B cell (primary cell): ENCODE measurements around the gene PPP1R18. TPM values are rescaled to one million over a fixed set of nuclear protein-coding genes. Genes with fewer than 3 reads are reported as not detected.

Experiments used
- ATAC-seq: fragments of 200-7000 bp; cut with Tn5 transposase; one replicate; pipeline ENCODE4 v1.10.0; 2021; ENCODE audit warnings: low read depth, mild to moderate bottlenecking, moderate number of reproducible peaks, moderate library complexity
- CTCF ChIA-PET: fragments of 350-600 bp; sonication (Branson Sonifier 250); formaldehyde crosslinking; loops from one replicate; lab custom pipeline; 2021; ENCODE audit warnings: antibody characterized with exemption, inconsistent platforms; lab: Charles Lee
- POLR2A ChIA-PET: fragments of 350-600 bp; sonication (Branson Sonifier 250); formaldehyde crosslinking; loops from one replicate; lab custom pipeline; 2021; ENCODE audit warnings: antibody characterized with exemption; lab: Charles Lee
- DNase-seq: peaks from one replicate; pipeline ENCODE4 v3.0.0; 2013
- H2AFZ ChIP-seq: 2 replicates; pipeline ENCODE4 v1.6.1; 2012; ENCODE audit warnings: mild to moderate bottlenecking, low read depth, low read length; ENCODE audit not compliant: insufficient read depth, poor library complexity, severe bottlenecking
- H3K27ac ChIP-seq, 2 donors: 1 replicate in 1 of 2; 2 replicates in 1 of 2; pipeline ENCODE4 v1.5.1; 2012 to 2013; ENCODE audit warnings: low read length in 2 of 2, mild to moderate bottlenecking in 2 of 2, moderate library complexity in 1 of 2
- H3K27me3 ChIP-seq, 4 experiments: fragments of 200-600 bp in 1 of 4; sonication (generic) in 1 of 4; replicated peaks in 1 of 4; 1 replicate in 2 of 4; 2 replicates in 2 of 4; pipeline versions ENCODE4 v1.6.1 to v1.7.0; 2013 to 2016; ENCODE audit warnings: low read length in 3 of 4, mild to moderate bottlenecking in 2 of 4, mixed read lengths in 1 of 4, moderate library complexity in 1 of 4; ENCODE audit not compliant: insufficient read depth in 4 of 4, control insufficient read depth in 3 of 4; ENCODE audit errors: control extremely low read depth in 1 of 4
- H3K36me3 ChIP-seq, 2 experiments: replicated peaks in 1 of 2; 1 replicate in 1 of 2; 2 replicates in 1 of 2; pipeline versions ENCODE4 v1.6.1 to v1.7.1; 2013; ENCODE audit warnings: low read length in 1 of 2; ENCODE audit not compliant: insufficient read depth in 2 of 2, control insufficient read depth in 1 of 2; ENCODE audit errors: control extremely low read depth in 1 of 2, extremely low read depth in 1 of 2
- H3K4me1 ChIP-seq, 2 donors: fragments of 200-600 bp in 1 of 2; sonication (generic) in 1 of 2; 1 replicate in 1 of 2; 2 replicates in 1 of 2; pipeline versions ENCODE4 v1.5.1 to v1.6.1; 2013 to 2017; ENCODE audit warnings: low read length in 2 of 2; ENCODE audit not compliant: control insufficient read depth in 2 of 2, insufficient read depth in 2 of 2
- H3K4me2 ChIP-seq: replicated peaks from 2 replicates; pipeline ENCODE3; 2012; ENCODE audit warnings: mild to moderate bottlenecking, low read depth, low read length; ENCODE audit not compliant: poor library complexity, severe bottlenecking
- H3K4me3 ChIP-seq, 5 experiments: fragments of 200-600 bp in 1 of 5; sonication (generic) in 1 of 5; 1 replicate in 3 of 5; 2 replicates in 2 of 5; pipeline versions ENCODE4 v1.5.1 to v1.7.0; 2011 to 2016; ENCODE audit warnings: low read length in 4 of 5, mild to moderate bottlenecking in 4 of 5, low read depth in 2 of 5, control low read depth in 1 of 5, moderate library complexity in 1 of 5; ENCODE audit not compliant: insufficient read depth in 1 of 5; ENCODE audit errors: control extremely low read depth in 1 of 5, extremely low read depth in 1 of 5
- H3K79me2 ChIP-seq: fragments of 200-600 bp; sonication (generic); one replicate; pipeline ENCODE4 v1.6.0; 2016; ENCODE audit warnings: low read length; ENCODE audit not compliant: control insufficient read depth, insufficient read depth
- H3K9ac ChIP-seq: fragments of 200-600 bp; sonication (generic); 2 replicates; pipeline ENCODE4 v1.6.1; 2017; ENCODE audit warnings: mild to moderate bottlenecking, low read length, moderate library complexity
- H3K9me3 ChIP-seq, 3 donors: one replicate each; pipeline versions ENCODE4 v1.6.1 to v1.7.1; 2013; ENCODE audit warnings: low read length in 2 of 3; ENCODE audit not compliant: control insufficient read depth in 2 of 3, insufficient read depth in 1 of 3; ENCODE audit errors: control extremely low read depth in 1 of 3
- H4K20me1 ChIP-seq: 2 replicates; pipeline ENCODE4 v1.6.0; 2012; ENCODE audit warnings: mild to moderate bottlenecking, low read length; ENCODE audit not compliant: insufficient read depth, control insufficient read depth, poor library complexity, severe bottlenecking
- H3K27ac Mint-ChIP-seq: one replicate; pipeline ENCODE4 v1.8.0; 2021; ENCODE audit warnings: mixed read lengths
- H3K27me3 Mint-ChIP-seq: one replicate; pipeline ENCODE4 v1.8.0; 2021; ENCODE audit warnings: mixed read lengths
- H3K4me1 Mint-ChIP-seq: one replicate; pipeline ENCODE4 v1.8.0; 2021; ENCODE audit warnings: mixed read lengths
- H3K4me3 Mint-ChIP-seq: one replicate; pipeline ENCODE4 v1.8.0; 2021; ENCODE audit warnings: mixed read lengths
- H3K9me3 Mint-ChIP-seq: one replicate; pipeline ENCODE4 v1.8.0; 2022; ENCODE audit warnings: mixed read lengths; ENCODE audit not compliant: insufficient read depth
- CTCF ChIP-seq: fragments of 200-600 bp; IDR thresholded peaks from one replicate; pipeline ENCODE4 v1.8.0; 2022; ENCODE audit warnings: antibody characterized with exemption, mild to moderate bottlenecking
- EZH2 ChIP-seq: IDR thresholded peaks from 2 replicates; pipeline ENCODE4 v1.6.1; 2012; ENCODE audit warnings: borderline replicate concordance, low read depth, mild to moderate bottlenecking, moderate library complexity, low read length; ENCODE audit not compliant: insufficient read depth, poor library complexity, severe bottlenecking
- WGBS: methylation state at CpG from one replicate; pipeline ENCODE4 v1.1.5; 2013; ENCODE audit warnings: missing lambda C conversion rate; ENCODE audit not compliant: insufficient coverage; 5-methylcytosine and 5-hydroxymethylcytosine counted together
- intact Hi-C: fragments of 100-400 bp; cut with micrococcal nuclease; formaldehyde crosslinking; loops from one replicate; pipeline ENCODE4 v1.10.0; 2022
- polyA plus RNA-seq: library from polyadenylated mRNA; depleted of rRNA; stranded (reverse); fragments of >200 nt; gene quantifications from 2 replicates; pipeline ENCODE4 v1.2.3, GENCODE V29; 2012
- total RNA-seq, 2 donors: library from RNA; stranded (reverse); fragments of 120-200 nt in 1 of 2; gene quantifications; 1 replicate in 1 of 2; 2 replicates in 1 of 2; pipeline versions ENCODE4 v1.2.3 to v1.2.4, GENCODE V29; 2013 to 2022

PPP1R18 gene
- total and polyA plus RNA-seq, 2 donors (not counting 1 experiment from before 2014, with no cell fraction given): 113 to 125 TPM

- DNase-seq (peak; percentile 52), ATAC-seq (no peak)
- peaks cover 66% of the 10 kb centered on the region for H3K4me1 Mint-ChIP-seq
- Histone ChIP-seq H3K27ac (peak overlapping the region; percentile 93 to 97), H3K36me3 (peaks cover 0 to 3% of the 10 kb centered on the region in 2 experiments), H3K9ac (peak overlapping the region; percentile 98), H3K9me3 (no peaks in the 10 kb centered on the region), H4K20me1 (peaks cover 38% of the 10 kb centered on the region), H3K4me2 (peak overlapping the region; percentile 100), H3K27me3 (no peaks in the 10 kb centered on the region), H3K4me3 (peak overlapping the region; percentile 2 to 100 (median 93)), H3K4me1 (peaks cover 36 to 43% of the 10 kb centered on the region in 2 donors), H2AFZ (peak overlapping the region; percentile 82), H3K79me2 (peaks cover 51% of the 10 kb centered on the region)
- ChIA-PET POLR2A (interaction anchor here (0.7 to 3.2 kb wide), 10 partner anchors 9 to 747 kb away, joined by 3 to 45 read pairs (median 4); partner anchors contain the start of genes DHX16, GNL1, MDC1 and MRPS18B), CTCF (interaction anchor here (0.9 to 8.9 kb wide), 8 partner anchors 8 to 91 kb away, joined by 3 to 151 read pairs (median 5); partner anchors contain the start of genes DHX16, MDC1, MRPS18B and TUBB)
- H3K27ac Mint-ChIP-seq: peak overlapping the region; percentile 99
- H3K4me3 Mint-ChIP-seq: peak overlapping the region; percentile 97
- intact Hi-C loops: loop anchor here (1.0 to 2.0 kb wide), 3 partner anchors 9 to 29 kb away; partner anchors contain the start of genes DHX16 and MDC1
- no peaks in the 10 kb centered on the region for H3K27me3 Mint-ChIP-seq
- TF ChIP-seq CTCF (no peak), EZH2 (no peak)
- H3K9me3 Mint-ChIP-seq: no peaks in the 10 kb centered on the region
- 8% methylated on average over 13 of the region's 22 CpGs for WGBS
Measured at GRCh38 chr6:30687659-30688431, 1.4 kb upstream of the PPP1R18 start.
